Body of pancreas (tissue), 4 donors: ENCODE measurements around the gene TOR1B. TPM values are rescaled to one million over a fixed set of nuclear protein-coding genes. Genes with fewer than 3 reads are reported as not detected.

Experiments used
- ATAC-seq: fragments of 150-250 bp; one replicate; pipeline ENCODE4 v1.9.1; 2016
- DNase-seq, 4 donors: peaks; one replicate each; pipeline ENCODE4 v3.0.0-alpha.2; 2019
- H3K27ac ChIP-seq, 4 donors: fragments of 200-600 bp; sonication (generic); 1 replicate in 3 of 4; 2 replicates in 1 of 4; pipeline versions ENCODE4 v1.5.1 to v1.6.1; 2016 to 2019; ENCODE audit warnings: mild to moderate bottlenecking in 1 of 4, mixed read lengths in 1 of 4, moderate library complexity in 1 of 4
- H3K27me3 ChIP-seq, 2 donors: fragments of 200-600 bp; sonication (generic); one replicate each; pipeline ENCODE4 v1.6.0; 2016; ENCODE audit warnings: mild to moderate bottlenecking in 1 of 2
- H3K36me3 ChIP-seq, 2 donors: fragments of 200-600 bp; sonication (generic); replicated peaks in 1 of 2; 2 replicates each; pipeline ENCODE4 v1.5.1; 2016; ENCODE audit warnings: low read depth in 2 of 2; ENCODE audit not compliant: insufficient read depth in 1 of 2
- H3K4me1 ChIP-seq: fragments of 200-600 bp; sonication (generic); one replicate; pipeline ENCODE4 v1.6.0; 2016
- H3K4me3 ChIP-seq, 2 donors: fragments of 200-600 bp; sonication (generic); 1 replicate in 1 of 2; 2 replicates in 1 of 2; pipeline ENCODE4 v1.5.1; 2016 to 2019
- H3K9me3 ChIP-seq, 3 donors: fragments of 200-600 bp; sonication (generic); 1 replicate in 2 of 3; 2 replicates in 1 of 3; pipeline ENCODE4 v1.5.1; 2016
- CTCF ChIP-seq, 7 experiments: fragments of 450-650 bp in 4 of 7; fragments of 200-600 bp in 3 of 7; sonication (generic) in 3 of 7; IDR thresholded peaks; one replicate each; pipeline ENCODE4 v1.5.1; 2016 to 2019; ENCODE audit warnings: antibody characterized with exemption in 7 of 7
- POLR2A ChIP-seq, 3 donors: fragments of 450-650 bp; IDR thresholded peaks; one replicate each; pipeline ENCODE4 v1.6.1; 2016; ENCODE audit warnings: antibody characterized with exemption in 3 of 3, mild to moderate bottlenecking in 2 of 3
- WGBS, 2 donors: methylation state at CpG; one replicate each; pipeline ENCODE4 v1.1.5; 2017; 5-methylcytosine and 5-hydroxymethylcytosine counted together
- intact Hi-C: fragments of 100-400 bp; cut with DNase I; formaldehyde crosslinking; loops from one replicate; pipeline ENCODE4 v1.15.1; 2023
- total RNA-seq, 2 donors: library from RNA; depleted of rRNA; stranded (reverse); fragments of >200 nt; gene quantifications; one replicate each; pipeline ENCODE4 v1.1.0, GENCODE V29; 2016

TOR1B gene
- total RNA-seq, 2 donors from 2014 or later = 9.6 to 19.2 TPM

DNA sequence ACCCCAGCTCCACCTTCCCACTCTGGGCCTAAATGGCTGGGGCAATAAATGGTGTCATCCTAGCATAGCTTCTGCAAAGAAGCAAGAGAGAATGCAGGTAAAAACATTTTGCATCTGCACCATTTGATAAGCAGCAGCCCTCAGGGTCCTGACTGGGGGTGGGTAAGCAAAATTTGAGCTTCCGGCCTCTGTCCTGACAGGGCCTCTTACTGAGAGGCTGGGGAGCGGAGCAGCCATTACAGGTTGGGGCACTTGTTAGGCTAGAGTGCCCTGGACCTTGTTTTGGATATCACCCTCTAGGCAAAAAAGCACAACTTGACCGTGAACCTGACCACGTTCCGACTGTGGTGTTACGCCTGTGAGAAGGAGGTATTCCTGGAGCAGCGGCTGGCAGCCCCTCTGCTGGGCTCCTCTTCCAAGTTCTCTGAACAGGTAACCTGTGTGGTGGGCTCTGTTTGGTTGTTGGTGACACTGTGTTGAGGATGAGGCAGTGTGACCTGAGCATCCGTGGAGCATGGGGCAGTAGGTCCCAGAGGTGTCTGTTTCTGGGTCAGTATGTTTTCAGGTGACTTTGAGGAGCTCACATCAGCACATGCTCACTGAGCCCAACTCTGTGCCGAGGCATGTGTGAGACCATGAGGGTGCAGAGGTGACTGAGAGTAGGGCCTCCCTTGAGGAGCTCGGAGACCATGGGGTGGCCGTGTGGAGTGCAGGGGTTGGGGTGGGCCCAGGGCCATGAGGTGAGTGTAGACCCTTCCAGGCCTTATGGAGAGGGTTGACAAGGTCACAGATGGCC lies 55.4 kb downstream of the TOR1B start:
- no peaks in the 10 kb centered on the region for H3K9me3 ChIP-seq
- WGBS, 2 donors = 81 to 89% methylated on average over 10 to 11 of the region's 11 CpGs
- H3K36me3 ChIP-seq = peaks cover 0 to 9% of the 10 kb centered on the region in 2 donors
- H3K27me3 ChIP-seq = no peaks in the 10 kb centered on the region
- no peak for TF ChIP-seq CTCF (IDR thresholded peaks at IDR 0.05)
- no peak for TF ChIP-seq POLR2A (IDR thresholded peaks at IDR 0.05)
- intact Hi-C loops = no loop called here
- H3K27ac ChIP-seq = no peak overlapping the region
- DNase-seq (no peak), ATAC-seq (no peak)
- H3K4me1 ChIP-seq = no peaks in the 10 kb centered on the region
- no peak overlapping the region for H3K4me3 ChIP-seq

Other genes with a start within 250 kb of the TOR1B start
- gene C9orf50, start 182.1 kb upstream of the TOR1B start, total RNA-seq = not detected
- gene NTMT1, start 177.0 kb upstream of the TOR1B start, total RNA-seq = 10 to 100 TPM; 11.2 to 14.5 TPM
- 10 to 100 TPM; 12.7 to 14.5 TPM for gene ASB6, start 161.0 kb upstream of the TOR1B start, total RNA-seq
- 1 to 10 TPM in 1 of 2 donors, not detected in 1; 1.0 TPM for gene PRRX2, start 137.5 kb upstream of the TOR1B start, total RNA-seq
- gene PTGES, start 50.1 kb upstream of the TOR1B start, total RNA-seq = under 1 TPM; 0.52 to 0.66 TPM
- gene TOR1A, start 21.0 kb downstream of the TOR1B start, total RNA-seq = 10 to 100 TPM; 17.4 to 27.0 TPM
- 10 to 100 TPM; 25.1 to 48.0 TPM for gene C9orf78, start 32.1 kb downstream of the TOR1B start, total RNA-seq
- gene USP20, start 32.3 kb downstream of the TOR1B start, total RNA-seq = 10 to 100 TPM; 14.5 to 23.4 TPM
- gene FNBP1, start 240.0 kb downstream of the TOR1B start, total RNA-seq = 10 to 100 TPM; 17.1 to 17.9 TPM